IPS-NIHi7 (cell line): ENCODE data around the gene HIVEP1.

Source experiments
- DNase-seq: peaks from one replicate; pipeline ENCODE4 v3.0.0; 2012; ENCODE audit warnings: mixed read lengths; ENCODE audit errors: extremely low spot score

HIVEP1 gene

GRCh38 chr6:12012038-12012557 lies at the start of gene HIVEP1:
Gene HIVEP1 (plus strand): TSS chr6:12012312. CDS start chr6:12015629, 3,317 bp downstream.
- DNase-seq = no peak

GRCh38 chr6:11963756-11964500 lies 48.2 kb upstream of the HIVEP1 start:
- no peak for DNase-seq

- no peak for DNase-seq
Measured at GRCh38 chr6:11964729-11965335, 47.3 kb upstream of the HIVEP1 start.

GRCh38 chr6:11965499-11965898 lies 46.6 kb upstream of the HIVEP1 start:
- no peak for DNase-seq

- no peak for DNase-seq
Measured at GRCh38 chr6:11968241-11968806, 43.8 kb upstream of the HIVEP1 start.

- DNase-seq = no peak
Measured at GRCh38 chr6:11969092-11969491, 43.0 kb upstream of the HIVEP1 start.

- no peak for DNase-seq
Measured at GRCh38 chr6:11970114-11970513, 42.0 kb upstream of the HIVEP1 start.

GRCh38 chr6:11971154-11971553 lies 41.0 kb upstream of the HIVEP1 start:
- no peak for DNase-seq

- no peak for DNase-seq
Measured at GRCh38 chr6:11972270-11972669, 39.8 kb upstream of the HIVEP1 start.

GRCh38 chr6:11972806-11973205 lies 39.3 kb upstream of the HIVEP1 start:
- no peak for DNase-seq

GRCh38 chr6:11973238-11973637 lies 38.9 kb upstream of the HIVEP1 start:
- DNase-seq = no peak

GRCh38 chr6:11974089-11974488 lies 38.0 kb upstream of the HIVEP1 start:
- no peak for DNase-seq

- no peak for DNase-seq
Measured at GRCh38 chr6:11975353-11975977, 36.6 kb upstream of the HIVEP1 start.

- no peak for DNase-seq
Measured at GRCh38 chr6:11976489-11976888, 35.6 kb upstream of the HIVEP1 start.

GRCh38 chr6:11977193-11977592 lies 34.9 kb upstream of the HIVEP1 start:
- DNase-seq = no peak

GRCh38 chr6:11977738-11978137 lies 34.4 kb upstream of the HIVEP1 start:
- no peak for DNase-seq

- no peak for DNase-seq
Measured at GRCh38 chr6:11978169-11978987, 33.7 kb upstream of the HIVEP1 start.

GRCh38 chr6:11979866-11980265 lies 32.2 kb upstream of the HIVEP1 start:
- no peak for DNase-seq

GRCh38 chr6:11983306-11983705 lies 28.8 kb upstream of the HIVEP1 start:
- DNase-seq = no peak

- DNase-seq = no peak
Measured at GRCh38 chr6:11987386-11987785, 24.7 kb upstream of the HIVEP1 start.

- no peak for DNase-seq
Measured at GRCh38 chr6:11989386-11989785, 22.7 kb upstream of the HIVEP1 start.

GRCh38 chr6:11992086-11992485 lies 20.0 kb upstream of the HIVEP1 start:
- DNase-seq = no peak
